ENCODE data around the gene BICC1. TPM values are rescaled to one million over a fixed set of nuclear protein-coding genes. Genes with fewer than 3 reads are reported as not detected.

Gene BICC1
- total and polyA plus RNA-seq, 2 of the 4 experiments (the other 2 are of a cell fraction): 5.7 to 42.5 TPM

DNA sequence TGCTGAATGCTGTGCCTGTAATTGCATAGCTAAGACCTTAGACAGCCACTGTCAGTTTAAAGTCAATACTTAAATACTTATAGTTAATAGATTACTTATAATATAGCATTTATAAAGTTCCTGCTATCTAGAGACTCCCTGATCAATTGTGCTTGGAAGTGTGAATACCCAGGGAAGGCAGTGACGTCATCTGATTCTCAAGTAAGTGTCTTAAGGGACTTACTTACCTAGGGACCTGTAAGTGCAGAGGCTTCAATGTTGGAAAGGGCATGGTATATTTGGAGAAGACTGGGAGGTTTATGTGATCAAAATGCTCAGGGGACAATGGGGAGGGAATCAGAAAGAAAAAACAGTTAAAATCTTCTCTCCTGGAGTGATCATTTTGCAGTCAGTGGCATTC lies 55.0 kb downstream of the BICC1 start:
- H4K20me1 ChIP-seq (ENCODE audit: insufficient read depth, low read length): peaks cover 30% of the 10 kb centered on the region; the same call in 1 of the 2 replicates
- no peak overlapping the region for H3K18ac ChIP-seq (ENCODE audit: low read depth, low read length)
- no peak overlapping the region for H3K4ac ChIP-seq (ENCODE audit: low read depth, low read length)
- H2BK20ac ChIP-seq (ENCODE audit: low read depth, low read length): no peak overlapping the region
- H3K79me1 ChIP-seq (ENCODE audit: low read depth in 1 of 2, low read length in 2 of 2): peaks cover 30 to 56% of the 10 kb centered on the region in 2 experiments
- no peak overlapping the region for H2BK15ac ChIP-seq (ENCODE audit: low read depth, low read length)
- H3K9me3 ChIP-seq (ENCODE audit: control insufficient read depth, insufficient read depth, low read length): peaks cover 4% of the 10 kb centered on the region; the same call in 1 of the 2 replicates
- no peak overlapping the region for H3K9ac ChIP-seq (ENCODE audit: low read depth, low read length)
- no peak overlapping the region for H2BK120ac ChIP-seq (ENCODE audit: low read depth, low read length)
- ChIA-PET POLR2A (ENCODE audit: unreplicated experiment) (no interaction called here), CTCF (no interaction called here)
- dilution Hi-C loops (cut with HindIII; ENCODE audit: low sequenced_read_pairs, unreplicated experiment): no loop called here
- in situ Hi-C loops (cut with MboI; ENCODE audit: low sequenced_read_pairs): no loop called here
- BruUV-seq (replicated peaks): no TSS peak
- H4K8ac ChIP-seq (ENCODE audit: low read depth in 2 of 2, low read length in 2 of 2): no peak overlapping the region
- no peak overlapping the region for H3K4me2 ChIP-seq (ENCODE audit: low read depth, low read length)
- H2AK9ac ChIP-seq (replicated peaks; ENCODE audit: low read depth, low read length, poor library complexity): no peak overlapping the region
- intact Hi-C loops (cut with micrococcal nuclease): no loop called here
- no peak overlapping the region for H3K23ac ChIP-seq (ENCODE audit: low read depth, low read length)
- H4K5ac ChIP-seq (ENCODE audit: low read depth, low read length): no peak overlapping the region
- no peak overlapping the region for H3K27ac ChIP-seq (ENCODE audit: insufficient read depth, low read length)
- no peak for ATAC-seq (ENCODE audit: low read depth)
- DNase-seq: no peak
- no peak overlapping the region for H3K56ac ChIP-seq (ENCODE audit: extremely low read depth, insufficient read depth, low read length)
- no peak overlapping the region for H2AFZ ChIP-seq (replicated peaks; ENCODE audit: low read length, poor library complexity)
- H3K4me3 ChIP-seq (ENCODE audit: insufficient read depth, low read depth, low read length): no peak overlapping the region
- H4K91ac ChIP-seq (ENCODE audit: insufficient read depth, low read depth, low read length): no peak overlapping the region
- no CpG with 5 or more reads among the region's 1 CpG for WGBS, 2 experiments (ENCODE audit: extremely low coverage in 2 of 2, insufficient read length in 1 of 2)
- H3K14ac ChIP-seq (replicated peaks; ENCODE audit: low read depth, low read length): no peak overlapping the region
- TF ChIP-seq NFE2L2 (IDR thresholded peaks at IDR 0.05; ENCODE audit: low read depth, low read length): no peak
- TF ChIP-seq MAZ (IDR thresholded peaks at IDR 0.05; ENCODE audit: borderline replicate concordance, low read depth, low read length): no peak
- TF ChIP-seq POLR2A (IDR thresholded peaks at IDR 0.05; ENCODE audit: low read depth, low read length): no peak
- no peak overlapping the region for H2AK5ac ChIP-seq (ENCODE audit: low read depth, low read length)
- 0 out of 2 replicates have a peak, but pooled peaks cover 3% of the 10 kb centered on the region for H3K36me3 ChIP-seq (ENCODE audit: control insufficient read depth, insufficient read depth, low read length)
- H2BK5ac ChIP-seq (ENCODE audit: low read depth, low read length, poor library complexity, severe bottlenecking): no peak overlapping the region
- H3K27me3 ChIP-seq (ENCODE audit: control insufficient read depth, insufficient read depth, low read length): no peaks in the 10 kb centered on the region
- H3K9me1 ChIP-seq (ENCODE audit: insufficient read depth, low read length): no peaks in the 10 kb centered on the region
- peaks cover 3% of the 10 kb centered on the region for H3K4me1 ChIP-seq (ENCODE audit: control insufficient read depth, insufficient read depth, low read length)

Measured in IMR-90 (cell line).